Measurements from ENCODE around the gene TDRD7. TPM values are rescaled to one million over a fixed set of nuclear protein-coding genes. Genes with fewer than 3 reads are reported as not detected.

Gene TDRD7
- total and polyA plus RNA-seq, 9 of the 15 experiments (the other 6 are each of a cell fraction or from before 2014, with no cell fraction given), result 2.2 to 7.7 (median 5.2) TPM

DNA sequence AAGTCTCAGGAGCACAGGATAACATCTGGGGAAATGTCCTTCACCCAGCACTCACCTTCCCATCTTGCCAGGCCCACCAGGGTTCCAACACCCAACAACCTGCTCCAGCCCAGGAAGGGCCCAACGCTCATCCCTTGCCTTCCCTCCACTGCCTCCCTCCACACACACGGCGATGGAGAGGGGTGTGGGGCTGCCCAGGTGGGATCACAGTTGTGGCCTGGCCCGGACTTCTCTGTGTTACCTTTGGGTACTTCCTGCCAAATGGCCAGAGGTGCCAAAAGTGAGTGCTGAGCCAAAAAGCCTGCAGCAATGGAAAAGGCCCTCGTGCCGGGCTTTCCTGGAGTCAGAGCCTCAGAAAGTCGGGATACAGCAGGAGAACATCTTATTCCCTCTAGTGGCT lies 15.6 kb upstream of the TDRD7 start (continued):
- TF ChIP-seq MGA (IDR thresholded peaks at IDR 0.05) (no peak), ZFX (CRISPR knock-in tag; IDR thresholded peaks at IDR 0.05) (no peak), XRCC4 (IDR thresholded peaks at IDR 0.05; ENCODE audit: extremely low read depth, insufficient read depth, insufficient read length) (no peak), NELFE (IDR thresholded peaks at IDR 0.05; ENCODE audit: insufficient read depth, insufficient read length) (no peak), ZNF224 (CRISPR knock-in tag; IDR thresholded peaks at IDR 0.05) (no peak)

Measured in K562 (cell line).